GM12874 (cell line): ENCODE data around the gene PELI2.

Experiments used
- TF ChIP-seq, protein P1 (sequence below): IDR thresholded peaks from 2 replicates; pipeline ENCODE4 v1.5.1; 2011; ENCODE audit warnings: low read depth, mild to moderate bottlenecking, control low read depth, low read length, moderate library complexity; ENCODE audit not compliant: insufficient read depth

PELI2 gene

DNA sequence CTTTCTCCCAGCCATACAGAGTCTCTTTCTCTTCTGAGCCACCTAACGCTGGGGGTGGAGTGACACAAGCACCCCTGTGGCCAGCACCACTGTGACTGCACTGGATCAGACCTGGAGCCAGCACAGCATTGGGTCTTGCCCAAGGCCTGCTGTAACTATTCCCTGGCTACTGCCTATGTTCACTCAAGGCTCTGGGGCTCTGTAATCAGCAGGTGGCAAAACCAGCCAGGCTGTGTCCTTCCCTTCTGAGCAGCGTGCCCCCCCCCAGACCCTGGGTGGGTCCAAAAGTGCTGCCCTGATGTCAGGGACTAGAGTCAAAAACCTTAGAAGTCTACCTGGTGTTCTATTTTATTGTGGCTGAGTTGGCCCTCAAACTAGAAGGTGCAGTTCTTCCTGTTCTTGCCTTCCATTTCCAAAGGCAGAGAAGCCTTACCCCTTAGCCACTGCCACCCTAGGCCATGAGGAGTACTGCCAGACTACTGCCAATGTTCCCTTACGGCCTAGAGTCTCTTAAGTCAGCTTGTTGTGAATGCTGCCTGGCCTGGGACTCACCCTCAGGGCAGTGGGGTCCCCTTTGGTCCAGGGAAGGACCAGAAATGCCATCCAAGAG, 49.9 kb downstream of the PELI2 start:
- TF ChIP-seq, protein P1, sequence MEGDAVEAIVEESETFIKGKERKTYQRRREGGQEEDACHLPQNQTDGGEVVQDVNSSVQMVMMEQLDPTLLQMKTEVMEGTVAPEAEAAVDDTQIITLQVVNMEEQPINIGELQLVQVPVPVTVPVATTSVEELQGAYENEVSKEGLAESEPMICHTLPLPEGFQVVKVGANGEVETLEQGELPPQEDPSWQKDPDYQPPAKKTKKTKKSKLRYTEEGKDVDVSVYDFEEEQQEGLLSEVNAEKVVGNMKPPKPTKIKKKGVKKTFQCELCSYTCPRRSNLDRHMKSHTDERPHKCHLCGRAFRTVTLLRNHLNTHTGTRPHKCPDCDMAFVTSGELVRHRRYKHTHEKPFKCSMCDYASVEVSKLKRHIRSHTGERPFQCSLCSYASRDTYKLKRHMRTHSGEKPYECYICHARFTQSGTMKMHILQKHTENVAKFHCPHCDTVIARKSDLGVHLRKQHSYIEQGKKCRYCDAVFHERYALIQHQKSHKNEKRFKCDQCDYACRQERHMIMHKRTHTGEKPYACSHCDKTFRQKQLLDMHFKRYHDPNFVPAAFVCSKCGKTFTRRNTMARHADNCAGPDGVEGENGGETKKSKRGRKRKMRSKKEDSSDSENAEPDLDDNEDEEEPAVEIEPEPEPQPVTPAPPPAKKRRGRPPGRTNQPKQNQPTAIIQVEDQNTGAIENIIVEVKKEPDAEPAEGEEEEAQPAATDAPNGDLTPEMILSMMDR, result no peak

DNA sequence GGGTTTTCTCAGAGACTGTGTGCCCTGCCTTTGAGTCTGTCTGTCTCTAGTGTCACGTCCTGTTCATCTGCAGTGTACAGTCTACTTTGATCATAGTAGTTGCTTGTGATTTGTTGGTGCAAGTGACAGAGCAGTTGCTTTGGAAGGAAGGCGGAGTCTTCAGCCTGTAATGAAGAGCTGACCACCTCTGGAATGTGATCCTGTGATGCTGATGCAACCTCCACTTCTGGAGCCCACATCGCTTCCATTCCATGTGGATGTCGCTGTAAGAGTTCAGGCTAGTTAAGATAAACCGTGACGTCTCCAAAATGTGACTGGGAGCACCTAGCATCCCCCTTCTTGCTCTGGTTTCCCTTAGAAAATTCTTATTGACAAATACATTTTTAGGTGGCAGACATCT, 51.8 kb downstream of the PELI2 start:
- TF ChIP-seq, protein P1, result no peak

DNA sequence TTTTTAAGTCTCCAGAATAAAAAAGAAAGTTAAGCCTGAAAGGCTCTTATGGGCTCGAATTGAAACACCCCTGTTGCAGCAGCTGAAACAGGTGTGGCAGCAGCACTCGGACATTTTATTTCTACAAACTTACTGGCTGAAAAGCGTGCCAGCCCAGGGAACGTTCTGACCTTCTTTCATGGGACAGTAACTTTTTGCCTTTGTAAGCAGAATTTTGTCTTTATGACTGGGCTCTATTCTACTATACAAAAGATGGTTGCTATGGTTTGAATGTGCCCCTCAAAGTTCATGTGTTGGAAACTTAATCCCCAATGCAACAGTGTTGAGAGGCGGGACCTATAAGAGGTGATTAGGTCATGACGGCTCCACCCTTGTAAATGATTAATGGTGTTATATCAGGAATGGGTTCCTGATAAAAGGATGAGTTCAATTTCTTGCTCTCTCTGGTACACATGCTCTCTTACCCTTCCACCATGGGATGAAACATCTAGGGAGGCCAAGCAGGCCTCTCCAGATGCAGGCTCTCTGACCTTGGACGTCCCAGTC, 52.7 kb downstream of the PELI2 start:
- TF ChIP-seq, protein P1, result no peak

DNA sequence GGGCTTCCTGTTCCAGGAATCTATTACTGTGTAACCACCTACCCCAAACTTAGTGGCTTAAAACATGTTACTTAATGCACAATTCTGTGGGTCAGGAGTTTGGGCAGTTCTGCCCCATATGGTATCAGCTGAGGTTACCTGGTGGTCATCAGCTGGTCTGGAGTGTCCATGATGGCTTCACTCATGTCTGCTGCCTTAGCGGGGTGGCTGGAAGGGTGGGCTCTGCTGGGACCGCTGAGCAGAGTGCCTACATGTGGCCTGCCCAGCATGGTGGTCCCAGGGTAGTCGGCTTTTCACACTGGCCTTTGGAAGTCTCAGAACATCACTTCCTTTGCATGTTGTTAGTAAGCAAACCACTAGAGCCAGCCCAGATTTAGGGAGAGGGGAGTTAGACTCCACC, 53.9 kb downstream of the PELI2 start:
- TF ChIP-seq, protein P1, result no peak

DNA sequence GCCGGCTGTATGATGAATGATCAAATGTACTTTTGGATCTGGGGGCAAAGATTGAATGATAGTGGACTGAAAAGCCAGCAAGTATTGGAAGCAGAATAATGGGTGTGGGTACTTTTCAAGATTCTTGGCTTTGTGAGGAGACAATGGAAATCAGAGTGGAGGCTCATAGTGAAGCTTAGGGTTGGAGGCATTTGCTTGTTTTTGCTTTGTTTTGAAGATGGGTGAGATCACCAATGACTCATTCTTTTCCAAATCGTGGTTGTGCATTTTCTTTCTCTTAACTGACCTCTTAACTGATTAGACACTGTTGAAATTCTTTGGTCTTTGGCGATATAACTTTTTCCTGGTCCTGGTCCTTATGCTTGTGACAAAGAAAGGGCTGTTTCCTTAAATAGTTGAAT, 54.4 kb downstream of the PELI2 start:
- TF ChIP-seq, protein P1, result no peak

DNA sequence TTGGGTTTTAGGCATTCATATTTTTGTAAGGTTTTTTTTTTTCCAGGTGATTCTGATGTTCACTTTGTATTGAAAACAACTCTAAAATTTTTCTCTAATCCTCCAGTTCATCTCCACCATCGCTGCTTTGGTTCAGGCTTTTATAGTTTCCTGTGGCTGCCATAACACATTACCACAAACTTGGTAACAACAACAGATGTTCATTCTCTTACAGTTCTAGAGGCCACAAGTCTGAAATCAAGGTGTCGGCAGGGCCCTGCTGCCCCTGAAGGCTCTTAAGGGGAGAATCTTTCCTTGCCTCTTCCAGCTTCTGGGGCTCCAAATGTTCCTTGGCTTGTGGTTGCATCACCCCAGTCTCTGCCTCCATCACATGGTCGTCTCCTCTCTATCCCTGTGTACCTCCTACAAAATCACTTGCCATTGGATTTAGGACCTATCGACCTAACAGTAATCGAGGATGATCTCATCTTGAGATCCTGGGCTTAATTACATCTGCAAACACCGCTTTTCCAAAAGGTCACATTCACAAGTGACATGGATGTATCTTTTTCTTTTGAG, 55.2 kb downstream of the PELI2 start:
- TF ChIP-seq, protein P1, result no peak

DNA sequence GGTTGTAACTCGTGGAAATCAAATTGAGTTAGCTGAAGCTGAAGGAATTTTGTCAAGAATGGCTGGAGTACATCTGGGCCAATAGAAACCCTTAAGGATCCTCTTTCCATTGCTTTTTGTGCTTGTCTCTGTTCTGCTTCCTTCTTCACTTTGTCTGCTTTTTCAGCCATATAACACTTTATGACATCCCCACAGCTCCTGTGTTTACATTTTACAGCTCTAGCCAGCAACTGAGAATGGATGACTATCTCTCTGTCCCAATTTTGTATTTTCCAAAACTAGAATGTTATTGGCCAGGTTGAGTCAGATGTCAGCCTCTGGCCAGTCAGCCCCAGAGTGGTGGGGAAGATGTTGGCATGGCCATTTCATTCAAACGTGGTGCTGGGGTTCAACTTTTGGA, 57.6 kb downstream of the PELI2 start:
- TF ChIP-seq, protein P1, result no peak
